Umbilical cord (tissue), 2 donors: ENCODE results near the gene SPATA13. TPM values are rescaled to one million over a fixed set of nuclear protein-coding genes. Genes with fewer than 3 reads are reported as not detected.

Experiments used
- DNase-seq: peaks from one replicate; pipeline ENCODE4 v3.0.0-alpha.2; 2015; ENCODE audit warnings: low spot score
- total RNA-seq: library from RNA; depleted of rRNA; stranded (reverse); fragments of >200 nt; gene quantifications from one replicate; pipeline ENCODE4 v1.2.3, GENCODE V29; 2014; ENCODE audit warnings: low replicate concordance; ENCODE audit not compliant: insufficient read depth

Gene SPATA13
- total RNA-seq, 1 donor from 2014 or later = 9.1 TPM

GRCh38 chr13:24277761-24278160 lies 117.2 kb downstream of the SPATA13 start:
- DNase-seq = peak; percentile 65

- DNase-seq = no peak
Measured at GRCh38 chr13:24279327-24280110, 119.0 kb downstream of the SPATA13 start.

DNA sequence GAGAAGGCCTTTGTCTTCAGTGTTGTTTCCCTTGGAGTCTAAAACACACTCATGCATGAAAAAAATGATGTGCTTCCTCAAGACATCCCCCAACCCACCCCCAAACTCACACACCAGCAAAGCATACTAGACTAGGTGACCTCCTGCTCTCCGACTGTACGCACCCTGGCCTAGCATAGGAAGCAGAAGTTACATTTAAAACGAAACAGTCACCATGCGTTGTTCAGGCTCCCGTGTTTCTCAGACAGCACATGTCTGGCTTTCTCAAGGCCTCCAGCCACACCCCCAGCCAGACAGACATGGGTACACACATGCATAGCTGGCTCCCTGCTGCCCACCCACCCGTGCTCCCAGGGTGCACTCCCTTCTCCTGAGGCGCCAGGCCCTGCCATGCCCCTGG lies 120.2 kb downstream of the SPATA13 start:
- peak; percentile 24 for DNase-seq

DNA sequence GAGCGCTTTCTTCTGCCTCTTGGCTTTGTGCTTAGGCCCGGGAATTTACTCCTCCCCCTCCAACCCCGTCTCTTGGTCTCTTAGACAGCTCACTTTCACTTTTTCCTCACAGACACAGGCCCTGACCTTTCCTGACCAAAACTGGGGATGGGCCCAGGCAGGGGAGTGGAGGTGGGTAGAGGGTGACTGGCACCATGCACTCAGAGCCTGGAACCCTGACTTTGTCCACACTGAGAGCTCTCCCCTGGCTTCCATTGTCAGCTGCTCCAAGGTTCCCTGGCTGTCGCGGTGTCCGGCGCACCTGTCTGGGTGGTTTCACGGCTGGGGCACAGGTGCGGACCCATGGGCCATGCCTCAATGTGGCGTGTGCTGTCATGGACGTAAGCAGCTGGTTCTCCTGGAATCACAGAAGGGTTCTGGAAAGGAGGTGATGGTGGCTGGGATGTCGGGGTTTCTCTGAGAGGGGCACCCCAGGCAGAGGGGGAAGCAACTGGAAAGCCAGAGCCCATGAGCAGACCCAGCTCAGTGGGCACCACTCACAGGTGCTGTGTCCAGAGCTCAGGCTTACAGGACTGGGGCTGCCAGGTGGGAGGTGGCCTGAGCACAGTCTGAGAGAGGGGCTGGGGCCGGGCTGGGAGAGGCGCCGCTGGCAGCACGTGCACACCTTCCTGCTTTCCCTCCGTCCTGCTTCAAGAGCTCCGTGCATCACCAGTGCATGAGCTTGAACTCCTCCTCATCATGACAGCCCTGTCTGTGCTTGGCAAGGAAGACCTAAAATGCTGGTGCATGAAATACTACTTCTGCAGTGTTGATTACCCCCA lies 120.9 kb downstream of the SPATA13 start:
- DNase-seq = no peak

GRCh38 chr13:24282256-24282655 lies 121.7 kb downstream of the SPATA13 start:
- DNase-seq = no peak

DNA sequence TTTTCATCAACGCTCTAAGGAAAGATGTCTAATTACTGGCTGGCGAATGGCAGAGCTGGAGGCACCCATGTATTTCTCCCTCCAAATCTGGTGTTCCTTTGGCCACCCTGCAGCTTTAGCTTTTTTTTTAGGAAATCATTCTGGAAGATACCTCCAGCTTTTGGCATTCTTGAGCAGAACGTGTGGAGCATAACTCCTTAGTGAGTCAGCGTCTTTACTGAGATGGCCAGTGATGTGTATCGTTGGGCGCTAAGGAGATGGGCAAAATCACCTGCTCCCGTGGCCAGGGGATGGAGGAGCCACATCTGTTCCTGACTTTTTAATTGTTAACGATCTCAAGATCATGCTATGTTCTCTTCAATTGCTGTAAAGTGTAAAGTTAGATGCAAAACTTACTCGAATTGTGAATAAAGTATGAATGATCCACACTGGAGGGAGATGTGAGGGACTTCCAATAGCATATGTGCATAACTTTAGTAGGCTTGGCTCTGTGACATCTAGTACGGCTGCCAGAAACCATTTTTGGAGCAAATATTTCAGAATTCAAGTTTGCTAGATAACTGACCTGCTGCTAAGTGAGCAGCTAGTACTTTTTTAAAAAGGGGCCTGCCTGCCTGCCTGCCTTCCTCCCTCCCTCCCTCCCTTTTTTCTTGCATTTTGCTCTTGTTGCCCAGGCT lies 124.5 kb downstream of the SPATA13 start:
- no peak for DNase-seq

- DNase-seq = no peak
Measured at GRCh38 chr13:24286624-24287023, 126.1 kb downstream of the SPATA13 start.

GRCh38 chr13:24287748-24288287 lies 127.3 kb downstream of the SPATA13 start:
- DNase-seq = no peak

GRCh38 chr13:24288870-24289269 lies 128.3 kb downstream of the SPATA13 start:
- no peak for DNase-seq

DNA sequence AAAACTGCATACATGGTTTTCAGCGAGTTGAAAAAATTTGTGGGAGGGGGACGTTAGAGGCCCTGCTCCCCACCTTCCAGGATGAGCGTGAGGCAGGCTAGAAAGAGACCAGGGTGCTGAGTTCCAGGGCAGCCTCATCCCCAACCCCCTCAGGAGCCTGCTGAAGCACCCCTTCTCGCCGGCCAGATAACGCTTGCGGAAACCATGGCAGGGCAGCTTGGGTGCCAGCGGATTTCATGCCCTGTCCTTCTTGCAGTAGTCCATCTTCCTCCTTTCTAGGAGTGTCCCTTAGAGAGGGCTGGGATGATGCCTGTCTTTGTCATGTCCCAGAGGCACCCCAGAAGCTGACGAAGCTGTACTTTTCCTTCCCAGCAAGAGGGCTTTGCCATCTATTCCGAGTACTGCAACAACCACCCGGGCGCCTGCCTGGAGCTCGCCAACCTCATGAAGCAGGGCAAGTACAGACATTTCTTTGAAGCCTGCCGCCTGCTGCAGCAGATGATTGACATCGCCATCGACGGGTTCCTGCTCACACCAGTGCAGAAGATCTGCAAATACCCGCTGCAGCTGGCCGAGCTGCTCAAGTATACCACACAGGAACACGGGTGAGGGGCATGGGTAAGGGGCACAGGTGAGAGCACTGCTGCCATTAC lies 129.9 kb downstream of the SPATA13 start:
- no peak for DNase-seq

DNA sequence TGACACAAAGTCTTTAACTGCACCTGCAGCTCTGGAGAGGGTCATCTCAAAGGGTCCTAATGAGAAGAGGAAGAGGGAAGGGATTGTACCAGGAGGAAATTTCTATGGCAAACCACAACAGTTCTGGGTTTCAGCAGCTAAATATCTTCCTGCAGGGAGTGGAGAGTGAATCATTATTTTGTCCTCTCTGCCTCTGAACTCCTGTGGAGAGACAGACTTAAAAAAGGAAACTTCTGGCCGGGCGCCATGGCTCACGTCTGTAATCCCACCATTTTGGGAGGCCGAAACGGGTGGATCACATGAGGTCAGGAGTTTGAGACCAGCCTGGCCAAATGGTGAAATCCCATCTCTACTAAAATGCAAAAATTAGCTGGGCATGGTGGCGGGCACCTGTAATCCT lies 132.0 kb downstream of the SPATA13 start:
- no peak for DNase-seq

GRCh38 chr13:24293746-24294145 lies 133.2 kb downstream of the SPATA13 start:
- no peak for DNase-seq

- DNase-seq = no peak
Measured at GRCh38 chr13:24299488-24300114, 139.1 kb downstream of the SPATA13 start.

GRCh38 chr13:24301434-24301833 lies 140.9 kb downstream of the SPATA13 start:
- DNase-seq = no peak

DNA sequence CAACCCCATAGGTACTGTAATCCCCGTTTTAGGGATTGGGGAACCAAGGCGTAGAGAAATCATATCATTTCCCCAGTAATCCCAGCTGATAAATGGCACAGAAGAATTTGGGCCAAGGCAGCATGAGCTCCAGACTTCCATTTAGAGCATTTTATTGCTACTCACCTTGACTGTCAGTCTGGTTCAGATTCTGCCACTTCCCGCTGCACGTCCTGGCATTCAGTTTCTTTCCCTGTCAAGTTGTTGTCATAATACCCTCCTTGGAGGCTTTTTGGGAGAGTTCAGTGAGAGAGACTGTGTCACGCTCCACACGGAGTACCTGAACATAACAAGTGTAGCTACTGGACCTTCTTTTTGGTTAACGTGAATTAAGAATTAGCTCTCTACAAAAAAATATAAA lies 141.4 kb downstream of the SPATA13 start:
- no peak for DNase-seq

DNA sequence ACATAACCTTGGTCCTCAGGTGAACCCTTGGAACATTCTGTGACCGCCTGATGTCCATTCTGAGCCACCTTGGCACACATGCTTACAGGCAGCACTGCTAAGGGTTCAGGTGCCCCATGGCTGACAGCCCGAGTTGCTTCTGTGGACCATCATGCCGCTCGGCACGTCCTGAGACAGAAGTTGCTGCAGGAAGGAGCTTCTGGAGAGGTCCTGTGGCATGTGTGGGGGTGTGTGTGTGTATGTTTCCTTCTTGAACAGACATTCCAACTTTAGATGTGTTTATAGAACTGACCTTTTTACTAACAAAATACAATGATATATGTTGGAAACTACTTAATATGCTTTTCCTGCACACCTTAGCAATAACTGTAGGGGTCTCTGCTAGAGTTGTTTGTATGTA lies 144.1 kb downstream of the SPATA13 start:
- no peak for DNase-seq

- no peak for DNase-seq
Measured at GRCh38 chr13:24306632-24307031, 146.1 kb downstream of the SPATA13 start.

DNA sequence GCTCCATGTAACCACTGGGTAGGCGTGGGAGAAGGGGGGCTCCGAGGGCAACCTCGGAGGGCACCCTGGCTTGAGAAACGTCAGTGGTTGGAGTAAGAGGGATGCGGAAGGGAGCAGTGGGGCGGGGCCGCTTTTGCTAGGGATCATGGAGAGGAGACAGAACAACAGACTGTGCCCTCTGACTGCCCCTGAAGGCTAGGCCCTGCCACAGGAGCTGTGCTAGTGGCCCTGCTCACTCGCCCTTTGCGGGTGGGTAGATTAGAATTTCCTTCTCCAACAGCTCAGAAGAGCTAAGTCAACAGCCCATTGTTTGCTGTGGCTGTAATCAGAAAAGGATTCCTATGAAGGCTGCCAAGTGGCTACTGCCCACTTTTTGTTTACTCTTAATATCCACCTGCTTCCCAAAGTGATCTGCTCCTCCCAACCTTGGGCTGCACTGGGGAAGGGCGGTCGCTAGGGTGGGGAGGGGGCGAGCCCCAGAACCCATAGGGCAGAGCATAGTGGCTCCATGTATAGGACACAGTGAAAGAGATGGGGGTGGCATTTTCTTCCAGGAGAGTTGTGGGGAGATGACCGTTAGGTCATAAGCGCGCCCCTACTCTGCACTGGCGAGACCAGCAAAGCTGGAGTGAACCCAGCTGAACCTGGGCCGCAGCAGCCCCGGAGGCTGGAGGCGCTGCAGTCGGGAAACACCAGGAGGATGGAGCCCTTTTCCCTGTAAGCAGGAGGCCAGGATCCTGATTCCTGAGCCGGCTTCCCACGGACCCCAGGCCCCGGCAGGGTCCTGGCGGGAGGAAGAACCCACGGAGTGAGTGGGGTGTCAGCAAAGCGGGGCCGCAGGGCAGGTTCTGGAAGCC lies 146.9 kb downstream of the SPATA13 start:
- no peak for DNase-seq

DNA sequence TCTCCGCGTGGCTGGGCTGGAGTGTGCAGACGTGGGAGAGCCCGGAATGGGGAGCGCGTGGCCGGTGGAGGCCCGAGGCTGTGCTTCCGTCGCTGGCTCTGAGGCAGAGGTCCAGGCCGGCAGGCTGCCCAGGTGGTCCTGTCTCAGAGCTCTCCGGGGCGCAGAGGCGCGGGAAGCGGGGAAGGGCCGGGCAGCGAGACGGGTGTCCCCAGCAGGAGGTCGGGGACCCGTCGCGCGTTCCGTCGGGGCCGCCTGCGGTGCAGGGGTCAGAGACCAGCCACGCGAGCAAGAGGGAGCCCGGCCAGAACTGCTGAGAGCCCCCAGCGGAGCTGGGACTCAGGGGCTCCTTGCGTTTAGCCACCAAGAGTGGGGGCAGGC lies 147.5 kb downstream of the SPATA13 start:
- no peak for DNase-seq

DNA sequence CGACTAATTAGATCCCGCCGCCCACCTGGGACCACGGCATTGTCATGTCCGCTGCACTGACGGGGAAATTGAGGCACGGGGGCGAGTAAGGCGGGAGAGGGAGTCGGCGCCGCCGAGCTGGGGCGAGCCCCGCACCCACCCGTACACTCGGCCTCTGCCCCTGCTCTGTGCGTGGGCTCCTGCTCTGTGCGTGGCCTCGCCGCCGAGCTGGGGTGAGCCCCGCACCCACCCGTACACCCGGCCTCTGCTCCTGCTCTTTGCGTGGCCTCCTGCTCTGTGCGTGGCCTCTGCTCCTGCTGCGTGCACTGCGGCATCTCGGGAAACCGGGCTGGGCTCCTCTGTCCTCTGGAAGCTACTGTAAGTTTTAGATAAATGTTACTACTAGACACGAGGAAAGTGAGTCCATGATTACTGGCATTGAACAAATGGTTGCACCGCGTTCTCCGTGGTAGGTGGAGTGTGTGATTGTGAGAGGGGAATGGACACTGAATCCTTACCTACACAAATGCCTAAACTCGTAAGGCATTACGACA lies 148.0 kb downstream of the SPATA13 start:
- DNase-seq = no peak
